ENCODE measurements around the gene ATG9B.

ATG9B gene

GRCh38 chr7:151003572-151003971 lies 20.7 kb downstream of the ATG9B start:
- no peak for DNase-seq (ENCODE audit: low spot score)
- no peak overlapping the region for H3K27ac ChIP-seq
- TF ChIP-seq CTCF (IDR thresholded peaks at IDR 0.05): no peak
- no peak overlapping the region for H3K4me3 ChIP-seq

- Histone ChIP-seq H3K4me3 (no peak overlapping the region), H3K27ac (no peak overlapping the region)
- no peak for DNase-seq (ENCODE audit: low spot score)
- no peak for TF ChIP-seq CTCF (IDR thresholded peaks at IDR 0.05)
These were observed 22.7 kb downstream of the ATG9B start for GRCh38 chr7:151001546-151001945.

GRCh38 chr7:151000897-151001495 lies 23.3 kb downstream of the ATG9B start:
- no peak for DNase-seq (ENCODE audit: low spot score)
- Histone ChIP-seq H3K4me3 (no peak overlapping the region), H3K27ac (no peak overlapping the region)
- TF ChIP-seq CTCF (IDR thresholded peaks at IDR 0.05): no peak

- H3K27ac ChIP-seq: no peak overlapping the region
- no peak overlapping the region for H3K4me3 ChIP-seq
- TF ChIP-seq CTCF (IDR thresholded peaks at IDR 0.05): no peak
- no peak for DNase-seq (ENCODE audit: low spot score)
These were observed 24.6 kb downstream of the ATG9B start for GRCh38 chr7:150999497-151000230.

GRCh38 chr7:150999001-150999400 lies 25.3 kb downstream of the ATG9B start:
- no peak for DNase-seq (ENCODE audit: low spot score)
- TF ChIP-seq CTCF (IDR thresholded peaks at IDR 0.05): no peak
- no peak overlapping the region for H3K4me3 ChIP-seq
- H3K27ac ChIP-seq: no peak overlapping the region

GRCh38 chr7:150998341-150998740 lies 26.0 kb downstream of the ATG9B start:
- H3K4me3 ChIP-seq: no peak overlapping the region
- no peak overlapping the region for H3K27ac ChIP-seq
- DNase-seq (ENCODE audit: low spot score): no peak
- no peak for TF ChIP-seq CTCF (IDR thresholded peaks at IDR 0.05)

GRCh38 chr7:150997817-150998216 lies 26.5 kb downstream of the ATG9B start:
- Histone ChIP-seq H3K27ac (no peak overlapping the region), H3K4me3 (no peak overlapping the region)
- TF ChIP-seq CTCF (IDR thresholded peaks at IDR 0.05): no peak
- DNase-seq (ENCODE audit: low spot score): no peak

Data from coronary artery (tissue), 2 donors.